Inflammatory macrophage (primary cell): ENCODE data around the gene CRYBA1.
"Not testable (repeated sequence)": the region's sequence is repeated elsewhere in the genome, so short reads cannot be mapped to it uniquely, and the experiment has no call there.

Source experiments
- DNase-seq, 2 donors: peaks; one replicate each; pipeline ENCODE4 v3.0.0-alpha.2; 2020 to 2022
- total RNA-seq, 18 experiments: gene quantifications; one replicate each; lab custom pipeline; 2026; ENCODE audit warnings: mixed read lengths in 6 of 18, inconsistent platforms in 2 of 18; lab: John Stamatoyannopoulos, UW

The CRYBA1 gene, protein sequence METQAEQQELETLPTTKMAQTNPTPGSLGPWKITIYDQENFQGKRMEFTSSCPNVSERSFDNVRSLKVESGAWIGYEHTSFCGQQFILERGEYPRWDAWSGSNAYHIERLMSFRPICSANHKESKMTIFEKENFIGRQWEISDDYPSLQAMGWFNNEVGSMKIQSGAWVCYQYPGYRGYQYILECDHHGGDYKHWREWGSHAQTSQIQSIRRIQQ
- total RNA-seq, result 0 to 0.08 (median 0) reads per million in 18 experiments

- no peak for DNase-seq
Measured at GRCh38 chr17:29246628-29247027, at the start of gene CRYBA1. Gene CRYBA1, plus strand, starts transcription at chr17:29246859. Its CDS starts 5 bp downstream, at chr17:29246864.

GRCh38 chr17:29197516-29198272 lies 49.0 kb upstream of the CRYBA1 start:
- DNase-seq, result peak in 1 of 2 donors; percentile 77

- not testable (repeated sequence) for DNase-seq
Measured at GRCh38 chr17:29204068-29204804, 42.4 kb upstream of the CRYBA1 start.

DNA sequence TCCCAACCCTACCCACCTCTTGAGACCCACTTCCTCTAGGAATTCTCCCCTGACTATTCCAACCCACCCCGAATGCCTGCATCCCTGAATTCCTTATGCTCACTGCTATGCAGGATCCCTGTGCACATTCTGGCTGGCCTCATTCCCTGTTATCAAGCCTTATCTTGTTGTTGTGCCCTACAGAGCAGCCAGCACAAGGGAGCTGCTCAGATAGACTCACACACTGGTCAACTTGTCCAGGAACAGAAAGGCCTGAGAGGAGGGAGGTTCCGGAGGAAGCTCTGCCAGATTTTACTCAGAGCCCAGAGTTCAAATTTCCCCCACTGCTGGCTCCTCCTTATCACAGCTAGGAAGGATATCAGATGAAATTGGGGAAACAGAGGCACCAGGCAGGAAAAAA lies 41.6 kb upstream of the CRYBA1 start:
- DNase-seq, result no peak

DNA sequence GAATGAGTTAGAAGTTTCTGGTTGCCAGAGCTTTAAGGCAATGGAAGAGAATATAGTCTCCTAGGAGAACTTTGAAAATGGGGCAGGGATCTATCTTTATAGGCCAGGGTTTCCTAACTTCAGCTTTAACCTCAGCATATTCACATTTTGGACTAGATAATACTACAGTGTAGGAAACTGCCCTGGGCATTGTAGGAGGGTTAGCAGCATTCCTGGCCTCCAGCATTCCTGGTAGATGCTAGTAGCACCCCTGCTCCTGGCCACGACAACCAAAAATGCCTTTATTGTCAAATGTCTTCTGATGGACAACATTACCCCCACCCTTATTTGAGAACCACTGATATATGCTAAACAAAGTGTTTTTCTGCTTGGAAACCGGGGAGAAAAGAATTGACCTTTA lies 38.7 kb upstream of the CRYBA1 start:
- no peak for DNase-seq

DNA sequence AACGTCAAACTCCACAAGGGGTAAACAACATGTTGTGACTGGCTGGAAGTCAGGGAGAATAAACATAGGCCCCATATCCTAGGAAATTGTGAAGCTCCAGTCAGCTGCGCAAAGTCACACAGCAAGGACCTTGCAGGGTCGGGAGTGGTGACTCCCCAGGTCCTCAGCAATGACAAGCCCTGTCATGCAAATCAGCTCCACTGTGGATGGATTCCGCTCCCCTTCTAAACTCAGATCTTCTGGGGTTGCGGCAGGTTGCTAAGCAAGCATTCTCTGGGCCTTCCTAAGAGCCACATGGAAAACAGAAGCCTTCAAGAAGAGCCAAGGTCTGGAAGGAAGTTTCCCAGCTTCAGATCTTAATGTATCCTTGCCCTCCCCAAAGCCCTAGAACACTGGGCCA lies 37.6 kb upstream of the CRYBA1 start:
- no peak for DNase-seq

DNA sequence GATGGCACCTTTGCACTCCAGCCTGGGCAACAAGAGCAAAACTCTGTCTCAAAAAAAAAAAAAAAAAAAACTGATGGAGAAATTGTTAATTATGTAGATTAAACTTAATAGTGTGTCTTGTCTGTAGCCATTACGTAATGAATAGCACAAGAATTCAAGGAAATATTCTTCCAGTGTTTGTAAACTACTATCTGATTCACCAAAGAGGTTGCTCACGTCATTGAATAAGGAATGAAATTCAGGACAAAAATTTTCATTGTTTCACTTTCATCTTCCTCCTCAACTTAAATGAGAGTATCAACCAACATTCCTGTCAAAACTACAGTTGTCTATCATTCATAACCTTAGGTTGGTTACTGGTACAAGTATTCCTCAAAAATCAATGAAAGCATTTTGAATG lies 35.8 kb upstream of the CRYBA1 start:
- DNase-seq, result peak in 1 of 2 donors; percentile 24

DNA sequence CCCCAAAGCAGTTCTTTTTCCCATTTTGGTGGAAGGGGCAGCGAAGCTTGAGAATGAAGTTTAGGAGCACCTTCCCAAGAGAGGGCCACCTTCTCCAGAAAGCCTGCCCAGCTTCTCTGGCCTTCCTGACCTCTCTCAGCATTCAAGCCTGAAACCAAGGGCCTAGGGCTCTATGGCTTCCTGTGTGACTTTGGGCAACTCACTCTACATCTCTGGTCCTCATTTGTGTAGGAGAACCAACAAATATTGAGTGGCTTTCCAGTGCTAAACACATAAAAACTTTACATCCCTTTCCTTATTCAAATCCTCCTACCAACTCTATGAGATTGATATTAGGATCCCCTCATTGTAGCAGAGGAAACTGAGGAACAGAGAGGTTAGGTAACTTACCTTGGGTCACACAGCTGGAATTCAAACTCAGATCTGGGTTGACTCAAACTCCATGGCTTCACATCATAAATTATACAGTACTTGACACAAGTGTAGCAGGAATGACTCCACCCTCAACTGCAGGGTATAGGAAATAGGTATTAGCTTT lies 34.5 kb upstream of the CRYBA1 start:
- no peak for DNase-seq

DNA sequence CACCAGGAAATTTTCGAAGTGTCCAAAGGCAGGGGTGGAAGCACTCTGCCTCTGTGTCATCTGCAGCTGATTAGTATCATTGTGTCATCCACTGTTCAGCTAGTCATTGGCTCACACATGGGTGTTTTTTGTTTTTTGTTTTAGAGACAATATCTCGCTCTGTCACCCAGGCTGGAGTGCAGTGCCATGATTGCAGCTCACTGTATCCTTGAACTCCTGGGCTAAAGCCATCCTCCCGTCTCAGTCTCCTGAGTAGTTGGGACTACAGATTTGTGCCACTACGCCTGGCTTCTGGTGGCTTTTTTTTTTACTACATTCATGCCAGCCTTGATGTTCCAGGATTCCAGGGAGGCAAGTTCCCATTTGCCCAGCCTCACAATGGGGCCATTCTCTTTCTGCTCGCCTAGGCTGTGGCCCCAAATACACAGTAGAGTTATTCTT lies 34.0 kb upstream of the CRYBA1 start:
- DNase-seq, result peak; percentile 74 to 86

- DNase-seq, result peak; percentile 94 to 98
Measured at GRCh38 chr17:29214215-29215146, 32.2 kb upstream of the CRYBA1 start.

DNA sequence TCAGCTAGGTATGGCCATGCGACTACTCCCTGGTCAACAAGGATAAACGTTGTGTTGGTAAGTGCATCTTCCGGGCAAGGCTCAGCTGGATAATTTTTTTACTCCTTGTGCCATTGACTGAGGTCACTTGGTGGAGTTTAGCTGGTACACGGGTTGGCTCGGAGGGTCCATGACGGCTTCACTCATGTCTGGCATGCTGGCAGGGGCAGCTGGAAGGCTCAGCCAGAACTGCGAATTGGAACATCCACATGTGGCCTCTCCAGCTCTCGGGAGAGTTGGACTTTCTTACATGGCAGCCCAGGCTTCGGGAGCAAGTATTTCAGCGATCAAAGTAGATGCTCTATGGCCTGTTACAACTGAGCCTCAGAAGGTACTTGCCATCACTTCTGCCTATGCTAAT lies 31.5 kb upstream of the CRYBA1 start:
- no peak for DNase-seq

- DNase-seq, result no peak
Measured at GRCh38 chr17:29215717-29216116, 30.9 kb upstream of the CRYBA1 start.

GRCh38 chr17:29216181-29216580 lies 30.5 kb upstream of the CRYBA1 start:
- no peak for DNase-seq

- DNase-seq, result no peak
Measured at GRCh38 chr17:29216856-29217255, 29.8 kb upstream of the CRYBA1 start.

DNA sequence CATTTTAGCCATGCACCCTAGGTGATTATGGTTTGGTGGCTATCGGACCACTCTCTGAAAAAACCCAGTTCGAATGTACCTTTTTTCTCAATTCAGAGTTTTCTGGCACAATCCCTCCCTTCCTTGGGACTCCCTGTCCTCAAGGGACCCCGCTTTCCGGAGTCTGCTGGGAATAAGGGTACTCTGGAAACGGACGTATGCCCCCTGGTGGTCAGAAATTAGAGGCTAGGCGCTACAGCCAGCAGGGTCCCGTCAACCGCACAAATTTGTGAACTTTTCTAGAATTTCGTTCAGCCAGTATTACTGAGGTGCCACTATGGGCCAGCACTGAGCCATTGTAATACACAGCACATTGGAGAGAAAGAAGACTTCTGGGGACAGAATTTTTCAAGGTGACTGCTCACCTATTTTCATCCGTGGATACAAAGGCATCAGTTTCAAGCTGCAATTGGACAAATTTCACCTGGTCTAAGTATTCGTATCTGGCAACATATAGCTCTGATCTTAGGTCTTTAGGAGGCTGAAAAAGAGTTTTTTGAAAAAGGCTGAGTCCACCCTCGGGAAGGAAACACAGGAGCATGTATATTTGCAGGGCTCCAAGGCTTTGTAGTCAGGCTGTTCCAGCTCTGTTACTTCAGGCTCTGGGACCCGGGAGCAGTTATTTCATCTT lies 27.1 kb upstream of the CRYBA1 start:
- peak; percentile 81 to 85 for DNase-seq

- DNase-seq, result not testable (repeated sequence)
Measured at GRCh38 chr17:29221338-29221737, 25.3 kb upstream of the CRYBA1 start.

DNA sequence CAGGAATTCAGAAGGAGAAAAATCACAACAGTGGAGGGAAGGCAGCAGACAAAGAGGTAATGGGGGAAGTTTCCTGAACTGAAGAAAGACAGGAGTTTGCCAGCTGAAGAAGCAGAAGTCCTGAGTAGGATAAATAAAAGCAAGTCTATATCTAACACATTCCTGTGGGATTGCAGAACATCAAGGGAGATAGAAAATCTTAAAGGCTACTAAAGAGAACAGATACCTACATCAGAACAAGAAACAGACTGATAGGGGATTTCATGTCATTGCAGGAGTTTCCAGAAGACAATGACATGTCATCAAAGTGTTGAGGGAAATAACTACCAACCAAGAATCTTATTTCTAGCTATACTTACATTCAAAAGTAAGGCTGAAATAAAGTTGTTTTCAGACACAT lies 21.3 kb upstream of the CRYBA1 start:
- no peak for DNase-seq

DNA sequence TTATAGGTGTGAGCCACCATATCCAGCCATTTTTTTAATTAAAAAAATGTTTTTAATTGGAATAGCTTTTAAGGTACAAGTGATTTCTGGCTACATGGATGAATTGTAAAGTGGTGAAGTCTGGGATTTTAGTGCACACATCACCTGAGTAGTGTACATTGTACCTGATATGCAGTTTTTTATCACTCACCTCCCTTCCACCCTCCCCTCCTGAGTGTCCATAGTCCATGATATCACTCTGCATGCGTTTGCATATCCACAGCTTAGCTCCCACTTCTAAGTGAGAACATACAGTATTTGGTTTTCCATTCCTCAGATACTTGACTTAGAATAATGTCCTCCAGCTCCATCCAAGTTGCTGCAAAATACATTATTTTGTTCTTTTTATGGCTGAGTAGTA lies 13.4 kb upstream of the CRYBA1 start:
- DNase-seq, result no peak

DNA sequence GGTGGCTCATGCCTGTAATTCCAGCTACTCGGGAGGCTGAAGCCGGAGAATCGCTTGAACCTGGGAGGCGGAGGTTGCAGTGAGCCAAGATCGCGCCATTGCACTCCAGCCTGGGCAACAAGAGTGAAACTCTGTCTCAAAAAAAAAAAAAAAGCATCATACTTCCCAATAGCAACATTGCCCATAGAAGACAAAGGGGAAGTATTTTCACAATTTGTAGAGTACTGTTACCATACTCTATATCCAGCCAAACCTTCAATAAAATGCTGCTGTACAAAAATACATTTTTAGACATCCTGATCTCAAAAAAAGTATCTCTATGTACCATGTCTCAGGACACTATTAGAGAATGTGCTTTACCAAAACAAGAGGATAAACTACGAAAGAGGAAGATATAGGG lies 11.7 kb upstream of the CRYBA1 start:
- DNase-seq, result peak in 1 of 2 donors; percentile 62

GRCh38 chr17:29235904-29236303 lies 10.8 kb upstream of the CRYBA1 start:
- no peak for DNase-seq

- DNase-seq, result peak in 1 of 2 donors; percentile 61
Measured at GRCh38 chr17:29237476-29238132, 9.1 kb upstream of the CRYBA1 start.
